Measurements from ENCODE around the gene RIC3.

DNA sequence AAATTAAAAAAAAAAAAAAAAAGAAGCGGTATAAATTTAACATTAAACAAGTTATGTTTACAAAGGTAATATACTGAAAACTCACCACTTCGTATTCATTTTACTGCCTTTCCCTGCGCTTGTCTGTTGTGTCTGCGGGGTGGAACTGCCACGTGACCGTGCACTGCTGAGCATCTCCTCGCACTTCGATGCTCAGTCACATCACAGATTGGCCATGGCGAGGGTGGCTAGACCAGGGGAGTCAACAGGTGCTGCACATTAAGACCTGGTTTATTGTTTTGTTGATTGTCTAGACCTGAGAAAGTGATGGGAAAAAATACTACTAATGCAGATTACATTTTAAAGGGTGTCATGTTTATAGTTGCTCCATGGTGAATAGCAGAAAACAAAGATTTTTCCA, 110.6 kb downstream of the RIC3 start:
- TF ChIP-seq, protein P1, sequence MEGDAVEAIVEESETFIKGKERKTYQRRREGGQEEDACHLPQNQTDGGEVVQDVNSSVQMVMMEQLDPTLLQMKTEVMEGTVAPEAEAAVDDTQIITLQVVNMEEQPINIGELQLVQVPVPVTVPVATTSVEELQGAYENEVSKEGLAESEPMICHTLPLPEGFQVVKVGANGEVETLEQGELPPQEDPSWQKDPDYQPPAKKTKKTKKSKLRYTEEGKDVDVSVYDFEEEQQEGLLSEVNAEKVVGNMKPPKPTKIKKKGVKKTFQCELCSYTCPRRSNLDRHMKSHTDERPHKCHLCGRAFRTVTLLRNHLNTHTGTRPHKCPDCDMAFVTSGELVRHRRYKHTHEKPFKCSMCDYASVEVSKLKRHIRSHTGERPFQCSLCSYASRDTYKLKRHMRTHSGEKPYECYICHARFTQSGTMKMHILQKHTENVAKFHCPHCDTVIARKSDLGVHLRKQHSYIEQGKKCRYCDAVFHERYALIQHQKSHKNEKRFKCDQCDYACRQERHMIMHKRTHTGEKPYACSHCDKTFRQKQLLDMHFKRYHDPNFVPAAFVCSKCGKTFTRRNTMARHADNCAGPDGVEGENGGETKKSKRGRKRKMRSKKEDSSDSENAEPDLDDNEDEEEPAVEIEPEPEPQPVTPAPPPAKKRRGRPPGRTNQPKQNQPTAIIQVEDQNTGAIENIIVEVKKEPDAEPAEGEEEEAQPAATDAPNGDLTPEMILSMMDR (IDR thresholded peaks at IDR 0.05), result no peak
- no peak for TF ChIP-seq POLR2A (IDR thresholded peaks at IDR 0.05)
- TF ChIP-seq EP300 (IDR thresholded peaks at IDR 0.05; ENCODE audit: low read depth), result no peak
- TF ChIP-seq POLR2AphosphoS5 (IDR thresholded peaks at IDR 0.05), result no peak
